ENCODE measurements around the gene PHGDH. TPM values are rescaled to one million over a fixed set of nuclear protein-coding genes. Genes with fewer than 3 reads are reported as not detected.
A peak's percentile ranks its signal among the peaks of the same experiment; 100 is the strongest.

Gene PHGDH
- total and polyA plus RNA-seq, 5 donors from 2014 or later: 1.5 to 6.6 (median 4.4) TPM

GRCh38 chr1:119674835-119675289 is 36.9 kb upstream of the PHGDH start:
- H3K9me3 Mint-ChIP-seq: peaks cover 0 to 3% (median 0%) of the 10 kb centered on the region in 7 donors
- H3K4me3 Mint-ChIP-seq: no peak overlapping the region
- H3K27ac Mint-ChIP-seq: no peak overlapping the region
- H3K27me3 Mint-ChIP-seq: peaks cover 17% of the 10 kb centered on the region
- H3K36me3 Mint-ChIP-seq: no peaks in the 10 kb centered on the region
- Histone ChIP-seq H3K4me3 (ENCODE audit: low read depth, low read length) (no peak overlapping the region), H3K9me3 (ENCODE audit: control insufficient read depth in 2 of 2, low read length in 2 of 2) (no peaks in the 10 kb centered on the region), H3K27me3 (ENCODE audit: control insufficient read depth, insufficient read depth, low read length) (peaks cover 3% of the 10 kb centered on the region), H3K36me3 (ENCODE audit: control insufficient read depth, insufficient read depth, low read length) (no peaks in the 10 kb centered on the region), H3K27ac (ENCODE audit: insufficient read depth, low read length, poor library complexity, severe bottlenecking) (no peak overlapping the region), H3K4me1 (ENCODE audit: control insufficient read depth, insufficient read depth, low read length, poor library complexity, severe bottlenecking) (peaks cover 5% of the 10 kb centered on the region)
- DNase-seq (peak in 1 of 3 donors; percentile 11), ATAC-seq (ENCODE audit: low read depth in 2 of 2) (peak in 1 of 2 donors; percentile 62)
- H3K4me1 Mint-ChIP-seq: peaks cover 0 to 5% (median 2%) of the 10 kb centered on the region in 4 donors

GRCh38 chr1:119675349-119676345 is 36.1 kb upstream of the PHGDH start:
- Histone ChIP-seq H3K27me3 (ENCODE audit: control insufficient read depth, insufficient read depth, low read length) (peaks cover 3% of the 10 kb centered on the region), H3K4me3 (ENCODE audit: low read depth, low read length) (no peak overlapping the region), H3K4me1 (ENCODE audit: control insufficient read depth, insufficient read depth, low read length, poor library complexity, severe bottlenecking) (peaks cover 5% of the 10 kb centered on the region), H3K9me3 (ENCODE audit: control insufficient read depth in 2 of 2, low read length in 2 of 2) (no peaks in the 10 kb centered on the region), H3K36me3 (ENCODE audit: control insufficient read depth, insufficient read depth, low read length) (no peaks in the 10 kb centered on the region), H3K27ac (ENCODE audit: insufficient read depth, low read length, poor library complexity, severe bottlenecking) (no peak overlapping the region)
- Mint-ChIP-seq H3K27ac (peak overlapping the region in 1 of 3 donors; percentile 16), H3K27me3 (peaks cover 17% of the 10 kb centered on the region), H3K4me3 (peak overlapping the region in 2 of 4 donors; percentile 42 to 77), H3K36me3 (no peaks in the 10 kb centered on the region), H3K4me1 (peaks cover 0 to 5% (median 2%) of the 10 kb centered on the region in 4 donors), H3K9me3 (peaks cover 0 to 3% (median 0%) of the 10 kb centered on the region in 7 donors)
- DNase-seq (peak; percentile 7 to 69 (median 34)), ATAC-seq (ENCODE audit: low read depth in 2 of 2) (no peak)

GRCh38 chr1:119676571-119677206 is 35.0 kb upstream of the PHGDH start:
- H3K27ac ChIP-seq (ENCODE audit: insufficient read depth, low read length, poor library complexity, severe bottlenecking): no peak overlapping the region
- H3K4me1 ChIP-seq (ENCODE audit: control insufficient read depth, insufficient read depth, low read length, poor library complexity, severe bottlenecking): peaks cover 5% of the 10 kb centered on the region
- Mint-ChIP-seq H3K4me3 (no peak overlapping the region), H3K9me3 (peaks cover 0 to 3% (median 0%) of the 10 kb centered on the region in 7 donors), H3K36me3 (no peaks in the 10 kb centered on the region), H3K4me1 (peaks cover 0 to 5% (median 2%) of the 10 kb centered on the region in 4 donors), H3K27me3 (peaks cover 13% of the 10 kb centered on the region), H3K27ac (no peak overlapping the region)
- DNase-seq: no peak
- peaks cover 2% of the 10 kb centered on the region for H3K27me3 ChIP-seq (ENCODE audit: control insufficient read depth, insufficient read depth, low read length)
- no peak for ATAC-seq (ENCODE audit: low read depth in 2 of 2)
- no peak overlapping the region for H3K4me3 ChIP-seq (ENCODE audit: low read depth, low read length)
- no peaks in the 10 kb centered on the region for H3K9me3 ChIP-seq (ENCODE audit: control insufficient read depth in 2 of 2, low read length in 2 of 2)
- H3K36me3 ChIP-seq (ENCODE audit: control insufficient read depth, insufficient read depth, low read length): no peaks in the 10 kb centered on the region

- H3K27ac Mint-ChIP-seq: no peak overlapping the region
- H3K9me3 Mint-ChIP-seq: no peaks in the 10 kb centered on the region
- no peaks in the 10 kb centered on the region for H3K27me3 ChIP-seq (ENCODE audit: control insufficient read depth, insufficient read depth, low read length)
- peaks cover 2% of the 10 kb centered on the region for H3K27me3 Mint-ChIP-seq
- no peak overlapping the region for H3K4me3 Mint-ChIP-seq
- H3K9me3 ChIP-seq (ENCODE audit: control insufficient read depth in 2 of 2, low read length in 2 of 2): no peaks in the 10 kb centered on the region
- no peak overlapping the region for H3K27ac ChIP-seq (ENCODE audit: insufficient read depth, low read length, poor library complexity, severe bottlenecking)
- peaks cover 0 to 5% (median 2%) of the 10 kb centered on the region in 4 donors for H3K4me1 Mint-ChIP-seq
- no peak overlapping the region for H3K4me3 ChIP-seq (ENCODE audit: low read depth, low read length)
- H3K4me1 ChIP-seq (ENCODE audit: control insufficient read depth, insufficient read depth, low read length, poor library complexity, severe bottlenecking): peaks cover 5% of the 10 kb centered on the region
- no peaks in the 10 kb centered on the region for H3K36me3 Mint-ChIP-seq
- no peaks in the 10 kb centered on the region for H3K36me3 ChIP-seq (ENCODE audit: control insufficient read depth, insufficient read depth, low read length)
- DNase-seq (no peak), ATAC-seq (ENCODE audit: low read depth in 2 of 2) (no peak)
Observed at GRCh38 chr1:119679223-119679622, 32.5 kb upstream of the PHGDH start.

GRCh38 chr1:119680193-119680592 is 31.5 kb upstream of the PHGDH start:
- H3K9me3 Mint-ChIP-seq: no peaks in the 10 kb centered on the region
- peaks cover 7% of the 10 kb centered on the region for H3K27me3 Mint-ChIP-seq
- no peaks in the 10 kb centered on the region for H3K9me3 ChIP-seq (ENCODE audit: control insufficient read depth in 2 of 2, low read length in 2 of 2)
- no peak overlapping the region for H3K4me3 Mint-ChIP-seq
- H3K36me3 Mint-ChIP-seq: no peaks in the 10 kb centered on the region
- no peaks in the 10 kb centered on the region for H3K36me3 ChIP-seq (ENCODE audit: control insufficient read depth, insufficient read depth, low read length)
- no peak overlapping the region for H3K27ac Mint-ChIP-seq
- H3K4me1 Mint-ChIP-seq: peaks cover 0 to 5% (median 0%) of the 10 kb centered on the region in 4 donors
- no peaks in the 10 kb centered on the region for H3K27me3 ChIP-seq (ENCODE audit: control insufficient read depth, insufficient read depth, low read length)
- no peak overlapping the region for H3K27ac ChIP-seq (ENCODE audit: insufficient read depth, low read length, poor library complexity, severe bottlenecking)
- H3K4me1 ChIP-seq (ENCODE audit: control insufficient read depth, insufficient read depth, low read length, poor library complexity, severe bottlenecking): peaks cover 3% of the 10 kb centered on the region
- no peak overlapping the region for H3K4me3 ChIP-seq (ENCODE audit: low read depth, low read length)
- DNase-seq (no peak), ATAC-seq (ENCODE audit: low read depth in 2 of 2) (no peak)

GRCh38 chr1:119680723-119681122 is 31.0 kb upstream of the PHGDH start:
- Histone ChIP-seq H3K36me3 (ENCODE audit: control insufficient read depth, insufficient read depth, low read length) (no peaks in the 10 kb centered on the region), H3K27me3 (ENCODE audit: control insufficient read depth, insufficient read depth, low read length) (no peaks in the 10 kb centered on the region), H3K9me3 (ENCODE audit: control insufficient read depth in 2 of 2, low read length in 2 of 2) (no peaks in the 10 kb centered on the region), H3K4me3 (ENCODE audit: low read depth, low read length) (no peak overlapping the region), H3K27ac (ENCODE audit: insufficient read depth, low read length, poor library complexity, severe bottlenecking) (no peak overlapping the region), H3K4me1 (ENCODE audit: control insufficient read depth, insufficient read depth, low read length, poor library complexity, severe bottlenecking) (no peaks in the 10 kb centered on the region)
- Mint-ChIP-seq H3K27ac (no peak overlapping the region), H3K27me3 (peaks cover 7% of the 10 kb centered on the region), H3K4me1 (no peaks in the 10 kb centered on the region), H3K9me3 (no peaks in the 10 kb centered on the region), H3K4me3 (no peak overlapping the region), H3K36me3 (no peaks in the 10 kb centered on the region)
- ATAC-seq (ENCODE audit: low read depth in 2 of 2) (no peak), DNase-seq (no peak)

GRCh38 chr1:119681560-119681959 is 30.2 kb upstream of the PHGDH start:
- ATAC-seq (ENCODE audit: low read depth in 2 of 2) (no peak), DNase-seq (no peak)
- Mint-ChIP-seq H3K27me3 (peaks cover 7% of the 10 kb centered on the region), H3K4me3 (no peak overlapping the region), H3K9me3 (no peaks in the 10 kb centered on the region), H3K4me1 (no peaks in the 10 kb centered on the region), H3K27ac (no peak overlapping the region), H3K36me3 (no peaks in the 10 kb centered on the region)
- Histone ChIP-seq H3K36me3 (ENCODE audit: control insufficient read depth, insufficient read depth, low read length) (no peaks in the 10 kb centered on the region), H3K27ac (ENCODE audit: insufficient read depth, low read length, poor library complexity, severe bottlenecking) (no peak overlapping the region), H3K9me3 (ENCODE audit: control insufficient read depth in 2 of 2, low read length in 2 of 2) (no peaks in the 10 kb centered on the region), H3K27me3 (ENCODE audit: control insufficient read depth, insufficient read depth, low read length) (no peaks in the 10 kb centered on the region), H3K4me1 (ENCODE audit: control insufficient read depth, insufficient read depth, low read length, poor library complexity, severe bottlenecking) (no peaks in the 10 kb centered on the region), H3K4me3 (ENCODE audit: low read depth, low read length) (no peak overlapping the region)

Measured in CD4-positive, CD25-positive, alpha-beta regulatory T cell (primary cell).